Vagina (tissue), 2 donors: ENCODE measurements around the gene ULK4.

Experiments used
- CTCF ChIP-seq, 3 experiments: fragments of 450-650 bp in 2 of 3; fragments of 200-600 bp in 1 of 3; sonication (generic) in 1 of 3; IDR thresholded peaks; one replicate each; pipeline ENCODE4 v1.5.1; 2017 to 2019; ENCODE audit warnings: antibody characterized with exemption in 3 of 3, mild to moderate bottlenecking in 2 of 3, moderate library complexity in 2 of 3
- POLR2AphosphoS5 ChIP-seq, 2 donors: sonication (generic); formaldehyde crosslinking; IDR thresholded peaks; one replicate each; pipeline ENCODE4 v1.9.0; 2017; ENCODE audit warnings: antibody characterized with exemption in 2 of 2, mild to moderate bottlenecking in 2 of 2, low read depth in 1 of 2; ENCODE audit not compliant: insufficient read depth in 1 of 2

GRCh38 chr3:41632700-41633099, 329.2 kb downstream of the ULK4 start:
- no peak for TF ChIP-seq CTCF (IDR thresholded peaks at IDR 0.05)
- no peak for TF ChIP-seq POLR2AphosphoS5 (IDR thresholded peaks at IDR 0.05; ENCODE audit: insufficient read depth in 1 of 2, low read depth in 1 of 2)
